ENCODE results near the gene TUBA1C. TPM values are rescaled to one million over a fixed set of nuclear protein-coding genes. Genes with fewer than 3 reads are reported as not detected.

TUBA1C gene
- polyA plus RNA-seq, 1 of the 3 experiments (the other 2 are of a cell fraction), result 3.3 TPM

DNA sequence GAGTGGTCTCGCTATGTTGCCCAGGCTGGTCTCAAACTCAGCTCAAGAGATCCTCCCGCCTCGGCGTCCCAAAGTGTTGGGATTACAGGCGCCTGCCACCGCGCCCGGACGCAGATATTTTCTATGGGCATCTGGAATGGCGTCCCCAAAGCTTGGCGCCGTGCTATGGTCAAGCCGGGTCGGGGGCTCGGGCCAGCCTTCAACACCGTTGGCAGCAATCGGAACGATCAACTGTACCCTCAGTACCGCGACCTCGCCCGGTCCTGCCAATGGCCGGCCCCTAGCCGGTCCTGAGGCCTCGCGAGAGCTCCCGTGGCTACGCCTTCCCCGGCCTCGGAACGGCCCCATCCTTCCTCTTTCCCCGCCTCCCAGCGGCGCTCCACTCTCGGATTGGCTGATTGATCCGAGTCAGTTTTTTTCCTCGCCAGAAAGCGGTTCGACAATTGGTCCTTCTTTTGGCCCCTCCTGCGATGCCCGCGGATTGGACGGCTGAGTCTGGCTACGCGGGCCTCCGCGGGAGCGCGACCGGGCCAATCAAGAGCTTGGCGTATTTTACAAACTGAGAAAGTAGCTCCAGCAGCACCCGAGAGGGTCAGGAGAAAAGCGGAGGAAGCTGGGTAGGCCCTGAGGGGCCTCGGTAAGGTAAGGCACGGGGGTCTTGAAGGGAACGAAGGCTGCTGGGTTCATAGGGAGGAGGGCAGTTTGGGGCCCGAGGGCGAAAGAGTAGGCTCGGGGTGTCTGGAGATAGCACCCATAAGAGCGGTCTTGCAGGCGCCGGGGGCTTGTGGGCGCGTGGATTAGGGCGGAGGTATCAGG lies 58.0 kb downstream of the TUBA1C start, which contains the start of gene TROAP (continued):
- TF ChIP-seq, protein P1, sequence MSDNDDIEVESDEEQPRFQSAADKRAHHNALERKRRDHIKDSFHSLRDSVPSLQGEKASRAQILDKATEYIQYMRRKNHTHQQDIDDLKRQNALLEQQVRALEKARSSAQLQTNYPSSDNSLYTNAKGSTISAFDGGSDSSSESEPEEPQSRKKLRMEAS (IDR thresholded peaks at IDR 0.05; ENCODE audit: low read depth), result peak; percentile 62; the same call in 1 of the 2 replicates
- TF ChIP-seq MXI1 (IDR thresholded peaks at IDR 0.05; ENCODE audit: low read depth, low read length), result peak; percentile 92
- peak; percentile 57; the same call in 1 of the 2 replicates for TF ChIP-seq ELF1 (IDR thresholded peaks at IDR 0.05)
- no peak for TF ChIP-seq CTCF (IDR thresholded peaks at IDR 0.05)
- no peak for TF ChIP-seq TEAD4 (IDR thresholded peaks at IDR 0.05; ENCODE audit: borderline replicate concordance, insufficient read depth)
- no peak for TF ChIP-seq MEF2A (IDR thresholded peaks at IDR 0.05; ENCODE audit: borderline replicate concordance, low read depth)
- no peak for TF ChIP-seq FOXJ3 (CRISPR knock-in tag; IDR thresholded peaks at IDR 0.05)
- no peak for TF ChIP-seq GABPA (IDR thresholded peaks at IDR 0.05; ENCODE audit: low read depth)
- TF ChIP-seq SMC3 (IDR thresholded peaks at IDR 0.05; ENCODE audit: low read depth, low read length), result no peak
- no peak for TF ChIP-seq EP300 (IDR thresholded peaks at IDR 0.05; ENCODE audit: borderline replicate concordance in 1 of 2, low read depth in 1 of 2, low read length in 1 of 2)
- TF ChIP-seq RFX5 (IDR thresholded peaks at IDR 0.05; ENCODE audit: low read length), result peak; percentile 76

DNA sequence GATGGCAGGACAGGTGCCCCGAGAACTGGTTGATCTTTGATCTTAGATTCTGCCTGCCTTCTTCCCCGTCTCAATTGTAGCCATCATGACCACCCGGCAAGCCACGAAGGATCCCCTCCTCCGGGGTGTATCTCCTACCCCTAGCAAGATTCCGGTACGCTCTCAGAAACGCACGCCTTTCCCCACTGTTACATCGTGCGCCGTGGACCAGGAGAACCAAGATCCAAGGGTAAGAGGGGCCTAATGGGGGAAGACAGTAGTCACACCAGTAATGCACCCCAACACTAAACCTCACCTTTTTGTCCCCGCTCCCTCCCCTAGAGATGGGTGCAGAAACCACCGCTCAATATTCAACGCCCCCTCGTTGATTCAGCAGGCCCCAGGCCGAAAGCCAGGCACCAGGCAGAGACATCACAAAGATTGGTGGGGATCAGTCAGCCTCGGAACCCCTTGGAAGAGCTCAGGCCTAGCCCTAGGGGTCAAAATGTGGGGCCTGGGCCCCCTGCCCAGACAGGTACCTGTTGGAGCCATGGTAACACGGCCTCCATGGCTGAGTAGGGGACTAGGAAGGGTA lies 58.7 kb downstream of the TUBA1C start:
- 5% methylated on average over 18 of the region's 19 CpGs for WGBS (ENCODE audit: low lambda C conversion rate)
- Histone ChIP-seq H3K9me2 (no peaks in the 10 kb centered on the region), H3K4me3 (ENCODE audit: low read depth in 2 of 2, low read length in 1 of 2) (peak overlapping the region; percentile 67 to 88), H3K27me3 (ENCODE audit: insufficient read depth) (no peaks in the 10 kb centered on the region), H3K4me2 (peak overlapping the region; percentile 95), H3K79me2 (ENCODE audit: insufficient read depth) (peaks cover 19% of the 10 kb centered on the region), H3F3A (replicated peaks; ENCODE audit: insufficient read depth) (peaks cover 5% of the 10 kb centered on the region), H3K9me3 (no peaks in the 10 kb centered on the region), H4K20me1 (ENCODE audit: insufficient read depth) (no peaks in the 10 kb centered on the region), H2AFZ (ENCODE audit: low read depth) (peak overlapping the region; percentile 81), H3K9ac (peak overlapping the region; percentile 78), H3K4me1 (ENCODE audit: control insufficient read depth in 1 of 2, insufficient read depth in 2 of 2, low read depth in 1 of 2, low read length in 1 of 2) (peaks cover 0 to 14% of the 10 kb centered on the region in 2 experiments; a peak in 1 of 4 replicates), H3K27ac (ENCODE audit: low read depth in 2 of 2, low read length in 1 of 2) (peak overlapping the region in 1 of 2 experiments; percentile 56; a peak in 2 of 4 replicates), H3K36me3 (replicated peaks in 1 of 2; ENCODE audit: control insufficient read depth in 1 of 2, insufficient read depth in 2 of 2, low read length in 1 of 2) (peaks cover 2 to 6% of the 10 kb centered on the region in 2 experiments)
- ChIA-PET POLR2A (interaction anchor here (0.8 to 2.2 kb wide), 8 partner anchors 11 to 213 kb away, joined by 3 to 34 read pairs (median 5); partner anchors contain the start of genes LMBR1L, PRPH, SPATS2 and TUBA1A), CTCF (interaction anchor here (1.1 to 5.4 kb wide), 6 partner anchors 8 to 35 kb away, joined by 3 to 48 read pairs (median 18); partner anchors contain the start of gene C1QL4)
- no peak for DNase-seq
- TF ChIP-seq FOSL2 (IDR thresholded peaks at IDR 0.05; ENCODE audit: borderline replicate concordance, low read depth) (no peak), CTCF (IDR thresholded peaks at IDR 0.05) (no peak), RFX5 (IDR thresholded peaks at IDR 0.05; ENCODE audit: low read length) (no peak), USF2 (IDR thresholded peaks at IDR 0.05; ENCODE audit: borderline replicate concordance, low read depth, low read length) (no peak), NFIC (IDR thresholded peaks at IDR 0.05; ENCODE audit: borderline replicate concordance) (no peak), ELF1 (IDR thresholded peaks at IDR 0.05) (no peak), FOXM1 (IDR thresholded peaks at IDR 0.05; ENCODE audit: low read depth) (no peak), GATA2 (CRISPR knock-in tag; IDR thresholded peaks at IDR 0.05) (no peak), MEF2A (IDR thresholded peaks at IDR 0.05; ENCODE audit: borderline replicate concordance, low read depth) (no peak), TCF12 (IDR thresholded peaks at IDR 0.05) (no peak), RCOR1 (IDR thresholded peaks at IDR 0.05; ENCODE audit: low read length) (no peak)
- TF ChIP-seq, protein P1 (IDR thresholded peaks at IDR 0.05; ENCODE audit: low read depth), result no peak
- TF ChIP-seq, protein P2, sequence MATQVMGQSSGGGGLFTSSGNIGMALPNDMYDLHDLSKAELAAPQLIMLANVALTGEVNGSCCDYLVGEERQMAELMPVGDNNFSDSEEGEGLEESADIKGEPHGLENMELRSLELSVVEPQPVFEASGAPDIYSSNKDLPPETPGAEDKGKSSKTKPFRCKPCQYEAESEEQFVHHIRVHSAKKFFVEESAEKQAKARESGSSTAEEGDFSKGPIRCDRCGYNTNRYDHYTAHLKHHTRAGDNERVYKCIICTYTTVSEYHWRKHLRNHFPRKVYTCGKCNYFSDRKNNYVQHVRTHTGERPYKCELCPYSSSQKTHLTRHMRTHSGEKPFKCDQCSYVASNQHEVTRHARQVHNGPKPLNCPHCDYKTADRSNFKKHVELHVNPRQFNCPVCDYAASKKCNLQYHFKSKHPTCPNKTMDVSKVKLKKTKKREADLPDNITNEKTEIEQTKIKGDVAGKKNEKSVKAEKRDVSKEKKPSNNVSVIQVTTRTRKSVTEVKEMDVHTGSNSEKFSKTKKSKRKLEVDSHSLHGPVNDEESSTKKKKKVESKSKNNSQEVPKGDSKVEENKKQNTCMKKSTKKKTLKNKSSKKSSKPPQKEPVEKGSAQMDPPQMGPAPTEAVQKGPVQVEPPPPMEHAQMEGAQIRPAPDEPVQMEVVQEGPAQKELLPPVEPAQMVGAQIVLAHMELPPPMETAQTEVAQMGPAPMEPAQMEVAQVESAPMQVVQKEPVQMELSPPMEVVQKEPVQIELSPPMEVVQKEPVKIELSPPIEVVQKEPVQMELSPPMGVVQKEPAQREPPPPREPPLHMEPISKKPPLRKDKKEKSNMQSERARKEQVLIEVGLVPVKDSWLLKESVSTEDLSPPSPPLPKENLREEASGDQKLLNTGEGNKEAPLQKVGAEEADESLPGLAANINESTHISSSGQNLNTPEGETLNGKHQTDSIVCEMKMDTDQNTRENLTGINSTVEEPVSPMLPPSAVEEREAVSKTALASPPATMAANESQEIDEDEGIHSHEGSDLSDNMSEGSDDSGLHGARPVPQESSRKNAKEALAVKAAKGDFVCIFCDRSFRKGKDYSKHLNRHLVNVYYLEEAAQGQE (IDR thresholded peaks at IDR 0.05; ENCODE audit: low read depth, low read length), result no peak

Measured in SK-N-SH (cell line).